ENCODE measurements around the gene ABCB8. TPM values are rescaled to one million over a fixed set of nuclear protein-coding genes. Genes with fewer than 3 reads are reported as not detected.

The ABCB8 gene
- total RNA-seq, result 47.8 and 53.0 TPM in 2 replicates
- polyA plus RNA-seq (2012), result 55.2 TPM

DNA sequence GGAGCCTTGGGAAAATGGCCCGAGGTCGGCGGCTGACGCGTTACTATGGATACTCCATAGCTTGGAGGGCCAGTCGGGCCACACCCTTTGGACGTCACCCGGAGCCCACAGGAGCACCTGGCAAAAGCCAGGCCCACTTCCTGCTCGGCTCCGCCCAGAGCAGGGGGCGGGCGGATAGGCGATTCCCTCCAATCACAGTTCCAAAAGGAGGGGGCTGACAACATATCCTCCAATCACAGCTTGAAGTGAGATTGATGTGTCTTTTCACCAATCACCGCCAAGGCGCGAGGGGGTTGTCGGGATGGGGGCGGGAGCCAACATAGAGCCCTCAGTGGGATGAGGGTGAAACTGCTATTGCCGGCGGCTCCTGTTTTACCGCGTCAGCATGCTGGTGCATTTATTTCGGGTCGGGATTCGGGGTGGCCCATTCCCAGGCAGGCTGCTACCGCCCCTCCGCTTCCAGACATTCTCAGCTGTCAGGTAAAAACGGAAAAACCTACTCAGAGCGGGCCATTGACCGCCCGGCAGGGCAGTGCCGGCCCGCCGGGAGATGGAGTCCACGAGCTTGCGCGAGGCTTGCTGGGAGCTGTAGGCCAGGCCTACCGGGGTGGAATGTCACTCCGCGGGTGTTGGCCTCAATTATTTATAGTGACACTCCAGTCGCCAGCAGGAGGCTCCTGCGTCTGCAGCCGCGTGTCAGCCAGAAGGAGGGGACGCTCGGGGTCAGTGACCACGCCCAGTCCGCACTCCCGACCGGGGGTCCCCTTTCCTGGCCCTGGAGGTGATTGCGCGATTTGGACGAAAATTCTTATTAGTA lies at the start of gene ABCB8:
TSS of gene ABCB8 (plus strand) at position 320 of the 817 bp plus-strand sequence. CDS start at position 386, 66 bp downstream.
- DNase-seq (ENCODE audit: low read depth), result peak; percentile 100

GRCh38 chr7:150979713-150980390 lies 48.4 kb upstream of the ABCB8 start:
- DNase-seq (ENCODE audit: low read depth), result peak; percentile 75

DNA sequence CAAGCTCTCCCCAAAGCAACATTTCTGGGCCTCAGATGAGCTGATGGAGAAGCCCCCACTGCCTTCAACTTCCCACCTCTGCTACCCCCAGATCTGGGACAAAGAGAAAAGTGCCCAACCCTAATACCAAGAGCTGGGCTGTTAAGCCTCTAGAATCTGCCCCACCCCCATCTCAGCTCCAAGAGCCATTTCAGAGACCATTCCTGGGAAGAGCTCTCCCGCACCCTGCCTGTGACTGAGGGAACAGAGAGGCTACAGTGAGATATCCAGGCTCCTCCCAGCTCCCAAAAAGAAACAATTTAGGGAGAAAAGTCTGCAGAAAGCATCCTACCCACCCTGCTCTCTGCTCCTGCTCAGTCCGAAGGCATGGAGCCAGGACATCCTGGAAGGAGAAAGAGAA lies 47.6 kb upstream of the ABCB8 start:
- DNase-seq (ENCODE audit: low read depth), result no peak

GRCh38 chr7:150981644-150982043 lies 46.6 kb upstream of the ABCB8 start:
- DNase-seq (ENCODE audit: low read depth), result no peak

DNA sequence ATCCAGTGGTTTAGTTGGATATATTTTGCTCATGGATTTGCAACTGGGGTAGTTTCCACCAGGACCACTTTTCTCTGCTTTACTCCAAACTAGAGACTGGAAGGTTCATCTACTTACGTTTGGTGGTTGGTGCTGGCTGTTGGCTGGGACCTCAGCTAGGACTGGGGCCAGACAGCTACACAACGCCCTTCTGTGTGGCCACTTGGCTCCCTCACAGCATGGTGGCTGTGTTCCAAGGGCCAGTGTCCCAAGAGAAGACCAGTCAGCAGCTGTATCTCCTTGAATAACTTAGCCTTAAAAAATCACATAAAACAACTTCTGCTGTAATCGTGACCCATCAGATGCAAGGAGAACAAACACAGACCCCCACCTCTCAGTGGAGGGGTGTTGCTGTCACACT lies 45.9 kb upstream of the ABCB8 start:
- DNase-seq (ENCODE audit: low read depth), result no peak

GRCh38 chr7:150983893-150984368 lies 44.3 kb upstream of the ABCB8 start:
- peak; percentile 79 for DNase-seq (ENCODE audit: low read depth)

DNA sequence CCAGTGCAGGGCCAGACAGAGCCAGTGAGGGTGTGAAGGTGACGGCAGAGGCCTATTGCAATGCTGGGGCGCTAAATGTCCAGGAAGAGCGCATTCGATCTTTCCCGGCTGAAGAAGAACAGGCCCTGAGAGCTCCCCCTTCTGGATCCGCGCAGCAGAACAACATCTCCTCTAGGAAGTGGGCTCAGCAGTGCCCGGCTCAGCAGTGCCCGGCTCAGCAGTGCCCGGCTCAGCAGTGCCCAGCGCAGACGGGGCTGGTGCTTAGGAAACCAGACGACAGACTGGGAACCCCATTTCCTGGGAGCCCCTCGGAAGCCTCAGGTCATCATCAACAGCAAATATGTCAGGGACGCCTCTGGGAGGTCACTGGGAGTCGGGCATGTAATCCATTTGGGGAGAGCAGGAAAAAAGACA lies 42.1 kb upstream of the ABCB8 start:
- DNase-seq (ENCODE audit: low read depth), result peak; percentile 74

DNA sequence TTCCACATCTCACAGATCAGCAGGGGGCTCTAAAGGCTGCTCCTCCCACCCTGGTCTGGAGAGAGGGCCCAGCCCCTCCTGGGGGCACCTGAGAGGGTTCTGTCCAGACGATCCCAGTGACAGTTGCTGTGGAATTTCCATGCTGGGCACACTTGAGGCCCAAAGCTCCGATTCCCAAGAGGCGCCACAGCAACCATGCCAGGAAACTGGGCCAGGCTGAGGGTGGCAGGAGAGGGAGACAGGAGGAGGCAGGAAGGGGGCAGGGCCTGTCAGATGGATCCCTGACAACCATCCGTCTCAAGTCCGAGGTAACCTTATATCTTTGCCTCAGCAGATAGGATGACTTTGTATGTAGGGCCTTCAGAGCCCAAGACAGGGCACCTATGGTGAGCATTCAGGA lies 41.7 kb upstream of the ABCB8 start:
- DNase-seq (ENCODE audit: low read depth), result no peak

- DNase-seq (ENCODE audit: low read depth), result peak; percentile 51
These were observed 39.7 kb upstream of the ABCB8 start for GRCh38 chr7:150988230-150989226.

GRCh38 chr7:150989456-150989855 lies 38.8 kb upstream of the ABCB8 start:
- no peak for DNase-seq (ENCODE audit: low read depth)

GRCh38 chr7:150990416-150991186 lies 37.6 kb upstream of the ABCB8 start, which contains the start of gene NOS3:
Gene NOS3, plus strand, starts transcription at chr7:150991017. Its CDS starts 2,787 bp downstream, at chr7:150993804.
- no peak for DNase-seq (ENCODE audit: low read depth)

DNA sequence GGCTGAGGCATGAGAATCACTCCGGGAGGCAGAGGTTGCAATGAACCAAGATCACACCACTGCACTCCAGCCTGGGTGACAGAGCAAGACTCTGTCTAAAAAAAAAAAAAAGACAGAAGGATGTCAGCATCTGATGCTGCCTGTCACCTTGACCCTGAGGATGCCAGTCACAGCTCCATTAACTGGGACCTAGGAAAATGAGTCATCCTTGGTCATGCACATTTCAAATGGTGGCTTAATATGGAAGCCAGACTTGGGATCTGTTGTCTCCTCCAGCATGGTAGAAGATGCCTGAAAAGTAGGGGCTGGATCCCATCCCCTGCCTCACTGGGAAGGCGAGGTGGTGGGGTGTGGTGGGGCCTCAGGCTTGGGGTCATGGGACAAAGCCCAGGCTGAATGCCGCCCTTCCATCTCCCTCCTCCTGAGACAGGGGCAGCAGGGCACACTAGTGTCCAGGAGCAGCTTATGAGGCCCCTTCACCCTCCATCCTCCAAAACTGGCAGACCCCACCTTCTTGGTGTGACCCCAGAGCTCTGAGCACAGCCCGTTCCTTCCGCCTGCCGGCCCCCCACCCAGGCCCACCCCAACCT lies 36.1 kb upstream of the ABCB8 start:
- no peak for DNase-seq (ENCODE audit: low read depth)

GRCh38 chr7:150992833-150993302 lies 35.4 kb upstream of the ABCB8 start:
- DNase-seq (ENCODE audit: low read depth), result no peak

GRCh38 chr7:150993511-150993910 lies 34.7 kb upstream of the ABCB8 start:
- DNase-seq (ENCODE audit: low read depth), result no peak

- no peak for DNase-seq (ENCODE audit: low read depth)
These were observed 34.0 kb upstream of the ABCB8 start for GRCh38 chr7:150994141-150994837.

- no peak for DNase-seq (ENCODE audit: low read depth)
These were observed 33.3 kb upstream of the ABCB8 start for GRCh38 chr7:150994838-150995510.

GRCh38 chr7:150996376-150997074 lies 31.7 kb upstream of the ABCB8 start:
- no peak for DNase-seq (ENCODE audit: low read depth)

DNA sequence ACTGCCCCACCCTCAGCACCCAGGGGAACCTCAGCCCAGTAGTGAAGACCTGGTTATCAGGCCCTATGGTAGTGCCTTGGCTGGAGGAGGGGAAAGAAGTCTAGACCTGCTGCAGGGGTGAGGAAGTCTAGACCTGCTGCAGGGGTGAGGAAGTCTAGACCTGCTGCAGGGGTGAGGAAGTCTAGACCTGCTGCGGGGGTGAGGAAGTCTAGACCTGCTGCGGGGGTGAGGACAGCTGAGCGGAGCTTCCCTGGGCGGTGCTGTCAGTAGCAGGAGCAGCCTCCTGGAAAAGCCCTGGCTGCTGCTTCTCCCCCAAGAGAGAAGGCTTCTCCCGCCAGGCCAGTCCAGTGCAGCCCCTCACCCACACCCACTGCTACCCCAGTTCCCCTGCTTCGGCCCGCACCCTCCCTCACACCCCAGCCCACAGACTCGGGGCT lies 31.2 kb upstream of the ABCB8 start:
- DNase-seq (ENCODE audit: low read depth), result no peak
